Gastrocnemius medialis (tissue), 4 donors: ENCODE results near the gene ABCB4. TPM values are rescaled to one million over a fixed set of nuclear protein-coding genes. Genes with fewer than 3 reads are reported as not detected.

Source experiments
- ATAC-seq, 2 donors: fragments of 150-250 bp; one replicate each; pipeline ENCODE4 v1.9.1; 2016
- DNase-seq, 2 donors: peaks; one replicate each; pipeline ENCODE4 v3.0.0-alpha.2; 2019
- H3K27ac ChIP-seq, 4 donors: fragments of 200-600 bp; sonication (generic); 1 replicate in 1 of 4; 2 replicates in 3 of 4; pipeline ENCODE4 v1.5.1; 2016 to 2018; ENCODE audit warnings: mild to moderate bottlenecking in 2 of 4, moderate library complexity in 1 of 4
- H3K27me3 ChIP-seq, 3 donors: fragments of 200-600 bp; sonication (generic) in 2 of 3; 1 replicate in 1 of 3; 2 replicates in 2 of 3; pipeline versions ENCODE4 v1.5.1 to v1.6.0; 2016 to 2019; ENCODE audit warnings: mild to moderate bottlenecking in 1 of 3, moderate library complexity in 1 of 3
- H3K36me3 ChIP-seq, 2 donors: fragments of 200-600 bp; sonication (generic) in 1 of 2; one replicate each; pipeline ENCODE4 v1.5.1; 2017 to 2018
- H3K4me1 ChIP-seq, 2 donors: fragments of 200-600 bp; sonication (generic) in 1 of 2; one replicate each; pipeline ENCODE4 v1.5.1; 2016 to 2017; ENCODE audit warnings: mild to moderate bottlenecking in 2 of 2
- H3K4me3 ChIP-seq, 4 donors: fragments of 200-600 bp; sonication (generic) in 3 of 4; 1 replicate in 1 of 4; 2 replicates in 3 of 4; pipeline ENCODE4 v1.5.1; 2016 to 2019; ENCODE audit warnings: mild to moderate bottlenecking in 2 of 4
- H3K9me3 ChIP-seq, 3 donors: fragments of 200-600 bp; sonication (generic) in 2 of 3; 1 replicate in 1 of 3; 2 replicates in 2 of 3; pipeline ENCODE4 v1.5.1; 2016 to 2019
- CTCF ChIP-seq, 5 experiments: fragments of 450-650 bp in 3 of 5; fragments of 200-600 bp in 2 of 5; sonication (generic) in 2 of 5; IDR thresholded peaks in 4 of 5; conservative IDR thresholded peaks in 1 of 5; 1 replicate in 4 of 5; 2 replicates in 1 of 5; pipeline ENCODE4 v1.5.1; 2016 to 2019; ENCODE audit warnings: antibody characterized with exemption in 5 of 5, mild to moderate bottlenecking in 3 of 5, moderate library complexity in 3 of 5
- POLR2A ChIP-seq, 2 donors: fragments of 450-650 bp; IDR thresholded peaks; one replicate each; pipeline ENCODE4 v1.6.1; 2017; ENCODE audit warnings: antibody characterized with exemption in 2 of 2, mild to moderate bottlenecking in 2 of 2, moderate library complexity in 2 of 2
- in situ Hi-C, 4 donors: fragments of 200-750 bp; cut with MboI; loops; one replicate each; pipeline versions ENCODE4 v1.15.0 to v1.8.0; 2017; ENCODE audit warnings: low sequenced_read_pairs in 4 of 4
- intact Hi-C: fragments of 100-400 bp; cut with DNase I; formaldehyde crosslinking; loops from one replicate; pipeline ENCODE4 v1.15.1; 2023; ENCODE audit warnings: low total_unique reads
- total RNA-seq, 4 donors: library from RNA; depleted of rRNA; stranded (reverse); fragments of >200 nt; gene quantifications; one replicate each; pipeline versions ENCODE4 v1.1.0 to v1.2.3, GENCODE V29; 2016

Gene ABCB4
- total RNA-seq, 4 donors from 2014 or later, result 0.61 to 2.3 (median 1.1) TPM

- TF ChIP-seq POLR2A (IDR thresholded peaks at IDR 0.05) (no peak), CTCF (IDR thresholded peaks at IDR 0.05 in 4 of 5, conservative IDR thresholded peaks at IDR 0.05 in 1 of 5) (no peak)
- intact Hi-C loops, result no loop called here
- H3K36me3 ChIP-seq, result peaks cover 0 to 8% of the 10 kb centered on the region in 2 donors
- H3K27ac ChIP-seq, result no peak overlapping the region
- H3K9me3 ChIP-seq, result no peaks in the 10 kb centered on the region
- no peaks in the 10 kb centered on the region for H3K27me3 ChIP-seq
- ATAC-seq (no peak), DNase-seq (no peak)
- H3K4me3 ChIP-seq, result no peak overlapping the region
- in situ Hi-C loops, result no loop called here
- peaks cover 6 to 9% of the 10 kb centered on the region in 2 donors for H3K4me1 ChIP-seq
These were observed 112.1 kb downstream of the ABCB4 start for GRCh38 chr7:87363342-87363741.

DNA sequence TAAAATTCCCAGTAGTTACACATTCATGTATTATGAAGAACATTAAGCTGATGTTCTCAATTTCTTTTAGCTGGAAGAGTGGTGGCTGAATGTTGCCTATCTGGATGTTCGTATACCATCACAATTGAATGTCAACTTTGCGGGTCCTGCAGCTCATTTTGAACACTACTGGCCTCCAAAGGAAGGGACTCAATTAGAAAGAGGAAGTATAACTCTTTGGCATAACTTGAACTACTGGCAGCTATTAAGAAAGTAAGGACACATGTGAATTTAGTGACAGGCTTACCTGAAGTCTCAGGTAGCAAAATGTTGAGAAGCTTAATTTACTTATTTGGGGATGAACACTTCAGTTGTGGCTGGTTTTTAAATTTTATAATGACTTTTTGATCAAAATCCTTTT, 114.2 kb downstream of the ABCB4 start:
- Histone ChIP-seq H3K27me3 (no peaks in the 10 kb centered on the region), H3K9me3 (no peaks in the 10 kb centered on the region), H3K36me3 (peaks cover 0 to 8% of the 10 kb centered on the region in 2 donors), H3K4me3 (no peak overlapping the region), H3K27ac (no peak overlapping the region), H3K4me1 (peaks cover 6 to 9% of the 10 kb centered on the region in 2 donors)
- DNase-seq (no peak), ATAC-seq (no peak)
- in situ Hi-C loops, result no loop called here
- TF ChIP-seq CTCF (IDR thresholded peaks at IDR 0.05 in 4 of 5, conservative IDR thresholded peaks at IDR 0.05 in 1 of 5), result no peak
- intact Hi-C loops, result no loop called here

DNA sequence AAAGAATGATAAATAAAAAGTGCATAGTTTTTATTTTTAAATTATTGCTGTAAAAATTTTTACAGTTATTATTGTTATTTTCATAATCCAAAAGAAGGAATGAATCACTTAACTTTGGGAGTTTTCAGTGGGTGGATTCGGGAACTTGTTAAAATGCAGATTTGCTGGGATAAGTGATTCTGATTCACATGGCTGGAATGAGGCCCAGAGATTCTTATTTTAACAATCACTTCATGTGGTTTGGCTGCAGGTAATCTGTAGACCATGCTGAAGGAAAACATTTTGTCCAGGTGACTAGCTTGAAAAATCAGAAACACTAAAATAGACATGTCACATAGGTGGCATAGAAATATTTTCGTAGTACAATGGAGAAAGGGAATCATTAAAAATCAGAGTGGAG, 116.1 kb downstream of the ABCB4 start:
- ATAC-seq (no peak), DNase-seq (no peak)
- in situ Hi-C loops, result no loop called here
- TF ChIP-seq CTCF (IDR thresholded peaks at IDR 0.05 in 4 of 5, conservative IDR thresholded peaks at IDR 0.05 in 1 of 5), result no peak
- no peak for TF ChIP-seq POLR2A (IDR thresholded peaks at IDR 0.05)
- H3K36me3 ChIP-seq, result peaks cover 0 to 9% of the 10 kb centered on the region in 2 donors
- peaks cover 6 to 9% of the 10 kb centered on the region in 2 donors for H3K4me1 ChIP-seq
- no peaks in the 10 kb centered on the region for H3K27me3 ChIP-seq
- intact Hi-C loops, result no loop called here
- no peak overlapping the region for H3K4me3 ChIP-seq
- no peak overlapping the region for H3K27ac ChIP-seq
- no peaks in the 10 kb centered on the region for H3K9me3 ChIP-seq

GRCh38 chr7:87356448-87356847, 119.0 kb downstream of the ABCB4 start:
- Histone ChIP-seq H3K27ac (no peak overlapping the region), H3K4me1 (peaks cover 6 to 9% of the 10 kb centered on the region in 2 donors), H3K4me3 (no peak overlapping the region), H3K27me3 (no peaks in the 10 kb centered on the region), H3K36me3 (peaks cover 0 to 8% of the 10 kb centered on the region in 2 donors), H3K9me3 (no peaks in the 10 kb centered on the region)
- no peak for TF ChIP-seq CTCF (IDR thresholded peaks at IDR 0.05 in 4 of 5, conservative IDR thresholded peaks at IDR 0.05 in 1 of 5)
- TF ChIP-seq POLR2A (IDR thresholded peaks at IDR 0.05), result no peak
- ATAC-seq (no peak), DNase-seq (no peak)
- in situ Hi-C loops (no loop called here), intact Hi-C loops (no loop called here)

- in situ Hi-C loops (no loop called here), intact Hi-C loops (no loop called here)
- H3K36me3 ChIP-seq, result peaks cover 0 to 7% of the 10 kb centered on the region in 2 donors
- H3K9me3 ChIP-seq, result no peaks in the 10 kb centered on the region
- DNase-seq (no peak), ATAC-seq (no peak)
- no peaks in the 10 kb centered on the region for H3K27me3 ChIP-seq
- peaks cover 4% of the 10 kb centered on the region in 2 donors for H3K4me1 ChIP-seq
- H3K27ac ChIP-seq, result no peak overlapping the region
- no peak overlapping the region for H3K4me3 ChIP-seq
- no peak for TF ChIP-seq CTCF (IDR thresholded peaks at IDR 0.05 in 4 of 5, conservative IDR thresholded peaks at IDR 0.05 in 1 of 5)
- TF ChIP-seq POLR2A (IDR thresholded peaks at IDR 0.05), result no peak
These were observed 120.7 kb downstream of the ABCB4 start for GRCh38 chr7:87354749-87355148.
